CD4-positive, alpha-beta T cell treated with Interferon gamma for 1 hour (primary cell): Measurements from ENCODE around the gene ROR1.

Experiments
- DNase-seq: peaks from one replicate; pipeline ENCODE4 v3.0.0-alpha.2; 2020

The ROR1 gene

GRCh38 chr1:63943393-63943792, 169.6 kb downstream of the ROR1 start:
- DNase-seq, result no peak

GRCh38 chr1:63945943-63946342, 172.1 kb downstream of the ROR1 start:
- DNase-seq, result no peak

GRCh38 chr1:63946866-63947491, 173.2 kb downstream of the ROR1 start:
- DNase-seq, result no peak

GRCh38 chr1:63947904-63948303, 174.1 kb downstream of the ROR1 start:
- no peak for DNase-seq

- no peak for DNase-seq
These were observed 176.2 kb downstream of the ROR1 start for GRCh38 chr1:63950023-63950422.

GRCh38 chr1:63951059-63951946, 177.5 kb downstream of the ROR1 start:
- DNase-seq, result no peak

- DNase-seq, result no peak
These were observed 180.4 kb downstream of the ROR1 start for GRCh38 chr1:63954187-63954586.

- DNase-seq, result no peak
These were observed 181.7 kb downstream of the ROR1 start for GRCh38 chr1:63955370-63956145.

GRCh38 chr1:63958556-63958955, 184.7 kb downstream of the ROR1 start:
- DNase-seq, result no peak

- DNase-seq, result no peak
These were observed 186.5 kb downstream of the ROR1 start for GRCh38 chr1:63960326-63960725.

GRCh38 chr1:63966016-63966415, 192.2 kb downstream of the ROR1 start:
- no peak for DNase-seq

GRCh38 chr1:63967901-63968300, 194.1 kb downstream of the ROR1 start:
- DNase-seq, result no peak

- DNase-seq, result no peak
These were observed 195.0 kb downstream of the ROR1 start for GRCh38 chr1:63968663-63969440.

GRCh38 chr1:63969441-63969901, 195.7 kb downstream of the ROR1 start:
- no peak for DNase-seq

- no peak for DNase-seq
These were observed 197.7 kb downstream of the ROR1 start for GRCh38 chr1:63971557-63971956.

GRCh38 chr1:63973005-63973419, 199.2 kb downstream of the ROR1 start:
- DNase-seq, result no peak

GRCh38 chr1:63974966-63975365, 201.1 kb downstream of the ROR1 start:
- DNase-seq, result no peak

- DNase-seq, result no peak
These were observed 201.7 kb downstream of the ROR1 start for GRCh38 chr1:63975481-63975880.

GRCh38 chr1:63976006-63976405, 202.2 kb downstream of the ROR1 start:
- no peak for DNase-seq

GRCh38 chr1:63977466-63977865, 203.6 kb downstream of the ROR1 start:
- DNase-seq, result no peak

- no peak for DNase-seq
These were observed 207.1 kb downstream of the ROR1 start for GRCh38 chr1:63980740-63981407.

- no peak for DNase-seq
These were observed 207.6 kb downstream of the ROR1 start for GRCh38 chr1:63981408-63981773.
